Measurements from ENCODE around the gene DNM2.
"Not testable (repeated sequence)": the region's sequence is repeated elsewhere in the genome, so short reads cannot be mapped to it uniquely, and the experiment has no call there.

DNM2 gene

DNA sequence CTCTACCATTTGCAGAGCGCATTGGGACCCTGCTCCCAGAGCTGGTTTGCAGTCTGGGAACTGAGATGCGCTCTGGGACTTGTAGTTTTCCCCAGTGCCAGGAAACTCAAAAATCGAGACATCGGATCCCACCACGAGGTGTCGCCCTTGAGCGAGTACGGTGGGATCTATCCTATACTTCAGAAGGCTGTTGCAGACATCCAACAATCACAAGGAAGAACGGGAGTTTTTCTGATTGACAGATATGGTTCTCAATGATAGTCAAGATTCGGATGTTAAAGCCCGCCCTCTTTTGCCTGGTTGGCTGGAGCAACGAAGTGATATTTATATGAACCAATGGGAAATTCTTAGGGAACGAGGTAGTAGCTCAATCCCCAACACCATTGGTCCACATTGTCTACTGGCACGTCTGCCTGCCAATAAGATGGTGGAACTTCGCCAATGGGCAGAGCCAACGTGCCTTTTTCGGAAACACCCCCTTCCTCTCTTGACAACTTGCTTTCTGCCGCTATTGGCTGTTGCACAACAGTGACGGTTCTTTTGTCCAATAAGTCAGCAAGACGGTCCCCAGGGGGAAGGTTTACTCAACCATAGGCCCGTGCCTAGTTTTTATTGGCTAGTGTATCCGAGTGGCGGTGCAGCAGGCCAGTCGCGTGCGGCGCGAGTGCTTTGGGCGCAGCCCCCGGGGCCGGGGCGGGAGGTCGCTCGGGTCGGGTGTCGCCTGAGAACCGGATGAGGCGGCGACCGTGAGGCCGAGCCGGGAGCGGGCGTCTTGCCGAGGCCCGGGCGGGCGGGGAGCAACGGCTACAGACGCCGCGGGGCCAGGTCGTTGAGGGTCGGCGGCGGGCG, at the start of gene DNM2:
Gene DNM2, plus strand, starts transcription at position 724 of the 849 bp plus-strand sequence. CDS start 164 bp downstream, outside the sequence.
- peak; percentile 100 for DNase-seq

DNA sequence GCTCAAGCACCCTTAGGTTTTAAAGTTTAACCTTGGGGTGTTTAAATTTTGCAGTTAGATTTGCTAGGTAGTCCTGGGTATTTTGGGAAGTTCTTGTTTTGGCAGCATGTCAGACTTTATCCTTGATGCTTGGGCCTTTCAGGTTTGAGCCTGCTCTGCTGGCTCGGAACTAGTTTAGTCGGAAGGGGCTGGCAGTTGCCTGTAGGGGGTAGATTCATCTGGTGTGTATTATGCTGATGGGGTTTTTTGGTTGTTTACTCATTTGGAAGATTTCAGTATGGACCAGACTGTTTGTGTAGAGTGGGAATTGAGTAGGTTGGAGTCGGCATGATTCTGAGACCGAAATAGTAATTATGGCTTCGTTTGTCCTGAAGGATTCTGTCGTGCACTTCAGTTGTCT, 48.6 kb upstream of the DNM2 start:
- DNase-seq = no peak

GRCh38 chr19:10670182-10670581, 47.7 kb upstream of the DNM2 start:
- no peak for DNase-seq

DNA sequence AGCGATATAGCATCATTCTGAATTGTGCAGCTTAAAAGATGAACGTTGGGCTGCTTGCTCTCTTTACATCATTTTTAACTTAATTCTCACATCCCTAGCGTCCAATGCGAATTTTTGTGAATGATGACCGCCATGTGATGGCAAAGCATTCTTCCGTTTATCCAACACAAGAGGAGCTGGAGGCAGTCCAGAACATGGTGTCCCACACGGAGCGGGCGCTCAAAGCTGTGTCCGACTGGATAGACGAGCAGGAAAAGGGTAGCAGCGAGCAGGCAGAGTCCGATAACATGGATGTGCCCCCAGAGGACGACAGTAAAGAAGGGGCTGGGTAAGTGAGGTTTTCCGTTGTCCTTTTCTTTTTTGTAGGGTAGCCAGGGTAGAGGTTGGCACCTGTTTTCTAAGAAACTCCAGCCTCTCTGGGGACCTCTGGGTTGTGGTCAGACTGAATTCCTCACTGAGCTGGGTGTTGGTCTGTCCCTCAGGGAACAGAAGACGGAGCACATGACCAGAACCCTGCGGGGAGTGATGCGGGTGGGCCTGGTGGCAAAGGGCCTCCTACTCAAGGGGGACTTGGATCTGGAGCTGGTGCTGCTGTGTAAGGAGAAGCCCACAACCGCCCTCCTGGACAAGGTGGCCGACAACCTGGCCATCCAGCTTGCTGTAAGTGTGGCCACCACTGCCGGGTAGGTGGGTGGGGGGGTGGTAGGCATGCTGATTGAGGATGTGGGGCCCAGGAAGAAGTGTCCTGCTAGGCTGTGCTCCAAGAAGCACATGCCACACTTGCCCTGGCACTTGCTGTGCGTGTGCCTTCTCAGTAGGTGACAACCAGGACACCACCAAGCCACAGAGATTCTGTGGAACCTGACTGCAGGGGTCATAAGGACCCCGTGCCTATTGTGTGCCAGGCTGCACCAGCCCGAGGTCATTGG, 46.7 kb upstream of the DNM2 start:
- DNase-seq = no peak

- DNase-seq = not testable (repeated sequence)
Observed at GRCh38 chr19:10671922-10672321, 46.0 kb upstream of the DNM2 start.

- not testable (repeated sequence) for DNase-seq
Observed at GRCh38 chr19:10675214-10675613, 42.7 kb upstream of the DNM2 start.

DNA sequence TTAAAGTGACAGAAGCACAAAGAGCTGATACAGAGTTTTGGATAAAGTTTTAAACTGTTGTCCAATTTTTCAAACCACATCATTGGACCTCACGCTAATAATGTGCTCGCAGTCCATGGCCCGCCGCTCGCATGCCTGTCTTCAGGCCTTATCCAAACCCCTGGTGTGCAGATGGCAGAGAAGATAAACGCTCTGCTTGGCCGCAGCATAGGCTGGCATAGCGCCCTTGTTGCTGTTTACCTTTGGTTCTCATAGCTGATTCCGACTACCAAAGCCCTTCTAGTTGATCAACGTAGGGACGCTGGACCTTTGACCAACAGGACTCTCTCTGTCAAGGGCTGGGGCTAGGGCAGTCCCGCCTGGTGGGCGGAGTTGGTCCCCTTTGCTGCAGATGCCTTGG, 40.1 kb upstream of the DNM2 start:
- DNase-seq = peak; percentile 74

DNA sequence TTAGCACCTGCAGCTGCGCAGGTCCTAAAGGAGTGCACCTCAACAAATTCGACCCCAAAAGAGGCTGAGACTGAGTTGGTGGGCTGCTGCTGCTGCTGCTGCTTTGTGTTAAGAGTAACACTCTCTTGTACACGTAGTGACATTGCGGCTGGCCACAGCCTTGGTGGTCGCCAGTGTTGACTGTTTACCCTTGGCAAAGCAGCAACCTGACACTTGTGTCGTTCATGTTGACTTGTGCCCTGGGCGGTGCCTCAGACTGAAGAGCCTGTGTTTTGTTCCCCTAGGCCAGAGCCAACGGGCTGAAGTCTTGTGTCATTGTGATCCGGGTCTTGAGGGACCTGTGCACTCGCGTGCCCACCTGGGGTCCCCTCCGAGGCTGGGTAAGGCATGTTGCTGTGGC, 39.1 kb upstream of the DNM2 start:
- DNase-seq = no peak

- DNase-seq = no peak
Observed at GRCh38 chr19:10679743-10680142, 38.1 kb upstream of the DNM2 start.

GRCh38 chr19:10680545-10681135, 37.2 kb upstream of the DNM2 start:
- no peak for DNase-seq

DNA sequence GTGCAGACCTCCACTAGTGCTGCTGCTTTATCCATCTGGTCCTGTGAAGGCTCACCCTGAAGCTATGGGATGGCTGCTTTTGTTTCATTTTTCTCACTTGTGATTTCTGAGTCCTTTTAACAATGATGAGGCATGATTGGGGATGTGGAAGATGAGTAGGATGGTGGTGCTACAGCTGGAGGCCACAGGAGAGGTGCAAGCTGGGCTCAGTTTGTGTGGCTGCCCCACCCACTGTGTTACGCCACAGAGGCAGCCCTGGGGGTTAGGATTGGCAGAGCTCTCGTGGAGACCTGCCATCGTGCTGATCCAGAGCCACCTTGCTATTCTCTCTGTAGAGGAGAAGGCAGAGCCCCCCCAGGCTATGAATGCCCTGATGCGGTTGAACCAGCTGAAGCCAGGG, 36.2 kb upstream of the DNM2 start:
- DNase-seq = no peak

DNA sequence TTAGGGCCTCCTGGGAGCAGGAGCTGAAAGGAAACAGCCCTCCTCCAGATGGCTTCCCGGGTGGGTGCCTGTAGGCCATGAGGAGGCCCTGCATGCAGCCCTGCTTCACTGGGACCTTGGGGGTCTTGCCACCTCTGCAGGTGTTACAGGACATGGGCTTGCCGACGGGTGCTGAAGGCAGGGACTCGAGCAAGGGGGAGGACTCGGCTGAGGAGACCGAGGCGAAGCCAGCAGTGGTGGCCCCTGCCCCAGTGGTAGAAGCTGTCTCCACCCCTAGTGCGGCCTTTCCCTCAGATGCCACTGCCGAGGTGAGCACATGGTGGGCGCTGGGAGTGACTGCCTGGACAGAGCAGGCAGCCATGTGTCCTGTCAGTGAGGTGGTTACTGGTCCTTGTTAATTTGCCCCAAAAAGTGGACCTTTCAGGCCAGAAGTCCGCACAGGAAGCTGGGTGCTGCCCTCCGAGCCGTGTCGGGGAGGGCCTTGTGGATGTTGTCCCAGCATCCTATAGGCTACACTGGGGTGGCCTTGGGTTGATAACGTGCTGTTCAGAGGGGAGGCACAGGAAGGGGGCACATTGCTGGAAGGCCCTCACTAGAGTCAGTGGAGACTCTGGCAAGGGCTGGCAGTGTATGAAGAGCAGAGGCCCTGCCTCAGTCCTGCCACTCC, 35.3 kb upstream of the DNM2 start:
- DNase-seq = no peak

- DNase-seq = no peak
Observed at GRCh38 chr19:10683064-10683426, 34.8 kb upstream of the DNM2 start.

- no peak for DNase-seq
Observed at GRCh38 chr19:10683582-10683981, 34.3 kb upstream of the DNM2 start.

DNA sequence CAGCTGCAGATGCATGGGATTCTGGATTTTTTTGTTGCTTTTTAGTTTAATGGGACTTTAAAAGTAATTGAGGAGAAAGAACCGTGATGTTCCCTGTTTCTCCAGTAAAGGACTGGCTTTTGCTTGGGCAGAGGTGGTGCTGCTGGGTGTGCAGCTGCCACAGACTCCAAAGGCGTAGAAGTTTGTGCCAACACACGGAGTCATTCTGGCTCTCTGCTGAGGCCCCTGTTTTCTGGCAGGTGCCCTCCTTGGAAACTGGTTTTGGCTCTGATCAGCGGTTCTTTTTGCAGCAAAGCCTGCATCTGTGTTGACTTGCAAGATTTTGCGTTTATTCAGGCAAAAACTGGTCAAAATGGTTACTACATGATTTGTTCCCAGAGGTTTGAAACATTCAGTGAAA, 32.7 kb upstream of the DNM2 start:
- no peak for DNase-seq

DNA sequence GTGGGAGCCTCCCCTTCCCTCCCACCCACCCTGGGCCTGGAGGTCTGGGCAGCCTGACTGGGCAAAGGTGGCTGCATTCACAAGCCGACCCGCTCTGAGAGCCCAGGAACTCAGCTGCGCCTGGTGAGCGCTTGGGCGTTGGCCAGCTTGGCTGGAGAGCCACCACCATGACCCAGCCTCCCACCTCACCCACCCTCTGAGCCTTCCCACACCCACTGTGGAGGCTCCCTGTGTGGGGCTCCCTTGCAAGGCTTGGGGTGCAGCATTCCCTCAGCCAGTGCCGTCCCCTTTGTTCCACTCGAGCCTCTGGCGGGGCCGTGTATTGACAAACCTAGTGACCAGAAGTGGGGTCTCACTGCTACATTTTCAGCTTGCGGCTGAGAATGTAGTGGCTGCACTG, 31.7 kb upstream of the DNM2 start:
- DNase-seq = no peak

DNA sequence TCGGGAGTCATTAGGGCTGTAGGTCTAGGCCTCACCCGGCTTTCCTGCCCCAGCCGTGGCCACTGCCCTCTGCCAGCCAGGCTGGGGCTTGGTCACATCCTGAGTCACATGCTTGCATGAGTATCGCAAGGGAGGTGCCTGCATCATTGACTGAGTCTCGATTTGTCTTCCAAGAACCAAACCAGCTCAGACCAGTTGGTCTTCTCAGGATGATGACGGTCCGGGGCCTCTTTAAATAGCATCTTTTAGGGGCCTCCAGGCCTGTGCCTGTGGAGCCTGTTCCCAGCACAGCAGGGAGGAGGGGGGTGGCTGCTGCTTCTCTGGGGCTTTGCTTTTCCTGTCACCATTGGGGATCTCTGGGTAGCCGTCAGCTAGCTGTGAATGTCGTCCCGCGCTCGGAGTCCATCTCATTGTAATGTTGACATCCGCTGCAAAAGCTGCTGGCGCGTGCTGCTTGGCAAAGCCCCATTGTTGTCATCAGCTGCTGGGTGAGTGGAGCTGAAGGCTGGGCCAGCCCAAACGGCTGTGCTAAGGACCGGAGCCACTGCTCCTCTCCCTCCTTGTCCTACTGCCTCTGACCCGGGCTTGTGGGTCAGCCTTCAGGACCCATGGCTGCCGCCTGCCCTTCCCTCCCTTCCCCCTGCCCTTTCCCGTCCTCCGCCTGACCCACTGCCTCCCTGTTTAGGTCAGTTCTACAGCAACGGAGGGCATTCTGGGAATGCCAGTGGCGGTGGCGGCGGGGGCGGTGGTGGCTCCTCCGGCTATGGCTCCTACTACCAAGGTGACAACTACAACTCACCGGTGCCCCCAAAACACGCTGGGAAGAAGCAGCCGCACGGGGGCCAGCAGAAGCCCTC, 31.0 kb upstream of the DNM2 start:
- no peak for DNase-seq

- no peak for DNase-seq
Observed at GRCh38 chr19:10687518-10688288, 30.2 kb upstream of the DNM2 start.

DNA sequence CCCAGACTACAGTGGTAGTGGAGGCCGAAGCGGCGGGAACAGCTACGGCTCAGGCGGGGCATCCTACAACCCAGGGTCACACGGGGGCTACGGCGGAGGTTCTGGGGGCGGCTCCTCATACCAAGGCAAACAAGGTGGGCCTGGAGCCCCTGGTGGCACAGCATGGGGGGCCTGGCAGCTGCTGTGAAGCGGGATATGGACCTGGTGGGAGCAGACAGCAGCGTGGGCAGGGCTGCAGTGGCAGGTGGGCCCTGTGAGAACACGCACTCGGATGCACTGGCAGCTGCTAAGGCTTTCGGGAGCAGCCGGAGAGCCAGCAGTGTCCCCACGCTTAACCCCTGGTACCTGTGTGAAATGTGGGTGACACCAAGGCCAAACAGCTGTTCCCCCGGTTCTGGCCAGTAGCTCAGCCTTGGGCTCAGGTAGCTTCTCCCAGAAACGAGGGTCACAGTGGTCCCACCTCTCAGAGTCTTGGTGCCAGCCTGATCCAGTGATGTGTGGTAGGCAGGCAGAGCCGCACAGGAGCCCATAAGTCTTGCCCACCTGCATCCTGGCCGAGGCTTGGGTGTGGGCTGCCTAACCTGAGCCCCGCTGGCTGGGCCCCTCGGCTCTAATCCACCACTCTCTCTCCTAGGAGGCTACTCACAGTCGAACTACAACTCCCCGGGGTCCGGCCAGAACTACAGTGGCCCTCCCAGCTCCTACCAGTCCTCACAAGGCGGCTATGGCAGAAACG, 29.2 kb upstream of the DNM2 start:
- no peak for DNase-seq

DNA sequence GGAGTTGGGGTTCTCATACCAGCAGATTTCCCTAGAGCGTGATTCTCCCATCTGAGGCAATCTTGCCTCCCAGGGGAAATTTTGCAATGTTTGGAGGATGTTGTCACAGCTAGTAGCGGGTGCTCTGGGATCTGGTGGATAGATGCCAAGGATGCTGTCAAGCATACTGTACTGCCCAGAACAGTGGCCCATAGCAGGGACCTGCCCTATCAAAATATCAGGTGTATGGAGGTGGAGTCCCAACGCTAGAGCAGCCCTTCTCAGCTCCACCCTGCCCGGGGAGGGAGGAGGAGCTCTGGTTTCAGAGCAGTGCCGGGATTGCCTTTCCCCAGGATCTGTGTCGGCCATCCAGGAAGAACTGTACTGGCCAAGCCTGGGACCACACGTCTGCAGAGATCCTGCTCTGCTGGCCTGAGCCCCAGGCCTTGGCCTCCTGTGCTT, 27.5 kb upstream of the DNM2 start:
- no peak for DNase-seq
